Duodenal mucosa (tissue), 2 donors: Measurements from ENCODE around the gene TSPOAP1.

ENCODE experiments used
- H3K27ac ChIP-seq: one replicate; pipeline ENCODE4 v1.7.0; 2013; ENCODE audit warnings: low read depth, low read length
- H3K27me3 ChIP-seq, 2 donors: one replicate each; pipeline ENCODE4 v1.7.0; 2013; ENCODE audit warnings: low read length in 2 of 2, control low read depth in 1 of 2; ENCODE audit not compliant: insufficient read depth in 2 of 2, control insufficient read depth in 1 of 2
- H3K36me3 ChIP-seq, 2 donors: one replicate each; pipeline ENCODE4 v1.7.0; 2013; ENCODE audit warnings: low read length in 2 of 2, control low read depth in 1 of 2; ENCODE audit not compliant: insufficient read depth in 2 of 2, control insufficient read depth in 1 of 2
- H3K4me1 ChIP-seq, 2 donors: one replicate each; pipeline ENCODE4 v1.7.0; 2013; ENCODE audit warnings: low read length in 2 of 2, control low read depth in 1 of 2; ENCODE audit not compliant: insufficient read depth in 2 of 2, control insufficient read depth in 1 of 2
- H3K4me3 ChIP-seq, 2 donors: one replicate each; pipeline ENCODE4 v1.7.0; 2013; ENCODE audit warnings: low read length in 2 of 2, low read depth in 1 of 2
- H3K9ac ChIP-seq, 2 donors: one replicate each; pipeline ENCODE4 v1.7.0; 2013; ENCODE audit warnings: low read length in 2 of 2, low read depth in 1 of 2
- H3K9me3 ChIP-seq, 2 donors: one replicate each; pipeline ENCODE4 v1.7.0; 2013; ENCODE audit warnings: low read length in 2 of 2, control low read depth in 1 of 2; ENCODE audit not compliant: control insufficient read depth in 1 of 2

The TSPOAP1 gene

GRCh38 chr17:58269557-58270291 lies 58.9 kb downstream of the TSPOAP1 start:
- H3K9me3 ChIP-seq, result no peaks in the 10 kb centered on the region
- no peaks in the 10 kb centered on the region for H3K4me1 ChIP-seq
- H3K27me3 ChIP-seq, result peaks cover 0 to 5% of the 10 kb centered on the region in 2 donors
- no peak overlapping the region for H3K27ac ChIP-seq
- no peak overlapping the region for H3K4me3 ChIP-seq
- H3K9ac ChIP-seq, result no peak overlapping the region
- no peaks in the 10 kb centered on the region for H3K36me3 ChIP-seq

- Histone ChIP-seq H3K4me1 (no peaks in the 10 kb centered on the region), H3K27me3 (peaks cover 0 to 5% of the 10 kb centered on the region in 2 donors), H3K9me3 (no peaks in the 10 kb centered on the region), H3K27ac (no peak overlapping the region), H3K4me3 (no peak overlapping the region), H3K9ac (no peak overlapping the region), H3K36me3 (no peaks in the 10 kb centered on the region)
These were observed 59.6 kb downstream of the TSPOAP1 start for GRCh38 chr17:58268774-58269556.

GRCh38 chr17:58268326-58268725 lies 60.3 kb downstream of the TSPOAP1 start:
- H3K27me3 ChIP-seq, result peaks cover 0 to 9% of the 10 kb centered on the region in 2 donors

GRCh38 chr17:58267347-58268324 lies 61.0 kb downstream of the TSPOAP1 start:
- no peak overlapping the region for H3K4me3 ChIP-seq
- no peaks in the 10 kb centered on the region for H3K4me1 ChIP-seq
- no peak overlapping the region for H3K9ac ChIP-seq
- H3K9me3 ChIP-seq, result no peaks in the 10 kb centered on the region
- no peak overlapping the region for H3K27ac ChIP-seq
- no peaks in the 10 kb centered on the region for H3K36me3 ChIP-seq
- peaks cover 0 to 12% of the 10 kb centered on the region in 2 donors for H3K27me3 ChIP-seq

More at GRCh38 chr17:58268326-58268725, 60.3 kb downstream of the TSPOAP1 start:
- no peak overlapping the region for H3K4me3 ChIP-seq
- no peak overlapping the region for H3K27ac ChIP-seq
- H3K9me3 ChIP-seq, result no peaks in the 10 kb centered on the region
- no peaks in the 10 kb centered on the region for H3K4me1 ChIP-seq
- no peaks in the 10 kb centered on the region for H3K36me3 ChIP-seq
- H3K9ac ChIP-seq, result no peak overlapping the region

- Histone ChIP-seq H3K27me3 (peaks cover 1 to 15% of the 10 kb centered on the region in 2 donors), H3K4me1 (no peaks in the 10 kb centered on the region), H3K4me3 (no peak overlapping the region), H3K36me3 (no peaks in the 10 kb centered on the region), H3K9ac (no peak overlapping the region), H3K27ac (no peak overlapping the region), H3K9me3 (no peaks in the 10 kb centered on the region)
These were observed 62.4 kb downstream of the TSPOAP1 start for GRCh38 chr17:58265902-58266875.

GRCh38 chr17:58265271-58265670 lies 63.3 kb downstream of the TSPOAP1 start:
- Histone ChIP-seq H3K4me3 (no peak overlapping the region), H3K27me3 (peaks cover 5 to 18% of the 10 kb centered on the region in 2 donors), H3K9me3 (no peaks in the 10 kb centered on the region), H3K27ac (no peak overlapping the region), H3K4me1 (no peaks in the 10 kb centered on the region), H3K36me3 (no peaks in the 10 kb centered on the region), H3K9ac (no peak overlapping the region)

GRCh38 chr17:58264407-58265103 lies 64.0 kb downstream of the TSPOAP1 start:
- Histone ChIP-seq H3K9me3 (no peaks in the 10 kb centered on the region), H3K4me1 (no peaks in the 10 kb centered on the region), H3K36me3 (no peaks in the 10 kb centered on the region), H3K4me3 (no peak overlapping the region), H3K27me3 (peaks cover 5 to 18% of the 10 kb centered on the region in 2 donors), H3K27ac (no peak overlapping the region), H3K9ac (no peak overlapping the region)

- H3K27me3 ChIP-seq, result peaks cover 5 to 18% of the 10 kb centered on the region in 2 donors
- H3K4me3 ChIP-seq, result no peak overlapping the region
- H3K27ac ChIP-seq, result no peak overlapping the region
- H3K36me3 ChIP-seq, result no peaks in the 10 kb centered on the region
- H3K9me3 ChIP-seq, result no peaks in the 10 kb centered on the region
- H3K4me1 ChIP-seq, result no peaks in the 10 kb centered on the region
- no peak overlapping the region for H3K9ac ChIP-seq
These were observed 64.8 kb downstream of the TSPOAP1 start for GRCh38 chr17:58263773-58264172.
